Lower leg skin (tissue), 4 donors: Measurements from ENCODE around the gene ZNF335. TPM values are rescaled to one million over a fixed set of nuclear protein-coding genes. Genes with fewer than 3 reads are reported as not detected.

Source experiments
- DNase-seq, 2 donors: peaks; one replicate each; pipeline ENCODE4 v3.0.0-alpha.2; 2019; ENCODE audit warnings: low spot score in 2 of 2
- H3K4me3 ChIP-seq: fragments of 200-600 bp; sonication (generic); 2 replicates; pipeline ENCODE4 v1.5.1; 2017; ENCODE audit warnings: mild to moderate bottlenecking, low read depth; ENCODE audit not compliant: poor library complexity, severe bottlenecking
- POLR2A ChIP-seq, 2 donors: fragments of 450-650 bp; IDR thresholded peaks; one replicate each; pipeline ENCODE4 v1.6.1; 2016 to 2017; ENCODE audit warnings: antibody characterized with exemption in 2 of 2, mild to moderate bottlenecking in 1 of 2, moderate library complexity in 1 of 2
- WGBS, 2 donors: methylation state at CpG; one replicate each; pipeline ENCODE4 v1.1.5; 2018; 5-methylcytosine and 5-hydroxymethylcytosine counted together
- intact Hi-C: fragments of 100-400 bp; cut with DNase I; formaldehyde crosslinking; loops from one replicate; pipeline ENCODE4 v1.15.0; 2023; ENCODE audit warnings: low total_unique reads
- total RNA-seq, 4 donors: library from RNA; depleted of rRNA; stranded (reverse); fragments of >200 nt; gene quantifications; one replicate each; pipeline ENCODE4 v1.1.0, GENCODE V29; 2016
- TF ChIP-seq, protein P1 (sequence below), 3 donors: fragments of 450-650 bp; IDR thresholded peaks; one replicate each; pipeline ENCODE4 v1.5.1; 2016; ENCODE audit warnings: antibody characterized with exemption in 3 of 3, mild to moderate bottlenecking in 3 of 3, moderate library complexity in 2 of 3

The ZNF335 gene
- total RNA-seq, 4 donors from 2014 or later, result 21.6 to 38.6 (median 30.7) TPM

DNA sequence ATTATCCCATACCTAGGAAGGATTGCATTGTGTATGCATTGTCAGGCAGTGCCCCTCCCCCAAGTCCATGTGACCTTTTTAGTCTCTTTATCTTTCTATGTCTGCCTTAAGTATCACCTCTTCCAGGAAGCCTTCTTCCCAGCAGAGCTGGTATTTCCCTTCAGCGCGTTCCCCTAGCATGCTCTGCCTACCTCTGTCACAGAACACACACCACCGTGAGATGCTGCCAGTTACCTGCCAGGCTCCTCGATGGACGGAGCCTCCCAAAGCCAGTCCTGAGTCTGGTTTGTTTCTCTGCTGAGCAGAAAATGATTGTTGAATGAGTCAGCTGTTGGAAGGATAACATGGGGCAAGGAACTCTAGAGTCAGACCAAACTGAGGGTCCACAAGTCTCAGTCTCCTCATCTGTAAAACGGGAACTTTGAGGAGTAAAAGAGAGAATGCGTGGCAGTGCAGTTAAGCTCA lies 11.3 kb upstream of the ZNF335 start:
- 69 to 71% methylated on average over 7 of the region's 7 CpGs for WGBS, 2 donors
- intact Hi-C loops, result no loop called here
- no peak overlapping the region for H3K4me3 ChIP-seq
- TF ChIP-seq POLR2A (IDR thresholded peaks at IDR 0.05), result no peak
- TF ChIP-seq, protein P1, sequence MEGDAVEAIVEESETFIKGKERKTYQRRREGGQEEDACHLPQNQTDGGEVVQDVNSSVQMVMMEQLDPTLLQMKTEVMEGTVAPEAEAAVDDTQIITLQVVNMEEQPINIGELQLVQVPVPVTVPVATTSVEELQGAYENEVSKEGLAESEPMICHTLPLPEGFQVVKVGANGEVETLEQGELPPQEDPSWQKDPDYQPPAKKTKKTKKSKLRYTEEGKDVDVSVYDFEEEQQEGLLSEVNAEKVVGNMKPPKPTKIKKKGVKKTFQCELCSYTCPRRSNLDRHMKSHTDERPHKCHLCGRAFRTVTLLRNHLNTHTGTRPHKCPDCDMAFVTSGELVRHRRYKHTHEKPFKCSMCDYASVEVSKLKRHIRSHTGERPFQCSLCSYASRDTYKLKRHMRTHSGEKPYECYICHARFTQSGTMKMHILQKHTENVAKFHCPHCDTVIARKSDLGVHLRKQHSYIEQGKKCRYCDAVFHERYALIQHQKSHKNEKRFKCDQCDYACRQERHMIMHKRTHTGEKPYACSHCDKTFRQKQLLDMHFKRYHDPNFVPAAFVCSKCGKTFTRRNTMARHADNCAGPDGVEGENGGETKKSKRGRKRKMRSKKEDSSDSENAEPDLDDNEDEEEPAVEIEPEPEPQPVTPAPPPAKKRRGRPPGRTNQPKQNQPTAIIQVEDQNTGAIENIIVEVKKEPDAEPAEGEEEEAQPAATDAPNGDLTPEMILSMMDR (IDR thresholded peaks at IDR 0.05), result no peak
- DNase-seq, result no peak

DNA sequence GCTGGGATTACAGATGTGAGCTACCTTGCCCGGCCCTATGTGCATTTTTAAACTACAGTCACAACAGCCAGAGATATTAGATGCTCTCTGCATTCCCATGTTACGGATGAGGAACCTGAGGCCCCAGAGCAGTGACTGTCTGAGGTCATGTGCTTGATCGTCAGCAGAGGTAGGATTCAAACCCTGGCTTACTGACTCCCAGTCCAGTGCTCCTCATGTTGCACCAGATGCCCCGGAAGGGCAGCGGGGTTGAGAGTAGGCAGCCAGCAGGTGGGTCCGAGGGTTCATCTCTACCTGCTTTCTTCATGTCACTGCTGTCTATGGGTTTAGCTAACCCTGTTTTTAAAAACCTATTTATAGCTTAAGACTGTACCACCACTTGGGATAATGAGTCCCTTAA lies 9.3 kb upstream of the ZNF335 start:
- intact Hi-C loops, result no loop called here
- 92 to 94% methylated on average over 6 of the region's 6 CpGs for WGBS, 2 donors
- DNase-seq, result no peak
- H3K4me3 ChIP-seq, result no peak overlapping the region
- no peak for TF ChIP-seq POLR2A (IDR thresholded peaks at IDR 0.05)
- TF ChIP-seq, protein P1 (IDR thresholded peaks at IDR 0.05), result no peak

DNA sequence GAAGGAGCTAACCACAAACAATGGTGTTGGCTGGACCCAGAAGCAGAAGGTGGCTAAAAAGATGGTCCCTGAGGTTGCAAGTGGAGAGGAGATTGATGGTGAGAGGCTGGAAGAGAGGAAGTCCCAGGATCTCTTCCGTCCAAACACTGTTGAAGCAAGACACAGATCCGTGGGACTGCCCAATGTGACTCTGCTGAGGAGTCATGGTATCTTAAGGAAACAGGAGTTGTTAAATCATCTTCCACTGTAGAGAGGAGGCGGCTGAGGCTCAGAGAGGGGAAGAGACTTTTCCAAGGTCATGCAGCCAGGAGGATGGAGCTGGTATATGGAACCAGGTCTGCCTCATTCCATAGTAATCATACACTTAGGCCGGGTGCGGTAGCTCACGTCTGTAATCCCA lies 4.1 kb upstream of the ZNF335 start:
- H3K4me3 ChIP-seq, result no peak overlapping the region
- DNase-seq, result peak in 1 of 2 donors; percentile 42
- TF ChIP-seq, protein P1 (IDR thresholded peaks at IDR 0.05), result no peak
- TF ChIP-seq POLR2A (IDR thresholded peaks at IDR 0.05), result no peak
- WGBS, 2 donors, result 72 to 84% methylated on average over 6 of the region's 6 CpGs
- intact Hi-C loops, result no loop called here

DNA sequence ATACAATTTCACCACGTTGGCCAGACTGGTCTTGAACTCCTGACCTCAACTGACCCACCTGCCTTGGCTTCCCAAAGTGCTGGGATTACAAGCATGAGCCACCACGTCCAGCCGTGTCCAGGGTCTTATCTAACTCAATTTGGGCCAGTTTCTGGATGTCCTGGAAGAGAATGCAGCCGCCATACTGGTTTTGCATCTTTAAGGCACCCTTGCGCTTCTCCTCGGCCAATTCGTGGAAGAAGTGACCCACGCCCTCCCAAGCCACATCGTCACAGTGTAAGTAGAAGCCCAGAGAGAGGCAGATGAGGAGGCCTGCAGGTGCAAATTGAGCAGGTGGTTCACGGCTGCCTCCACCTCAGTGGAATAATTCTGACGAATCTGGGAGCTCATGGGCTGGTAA lies 3.7 kb upstream of the ZNF335 start:
- TF ChIP-seq, protein P1 (IDR thresholded peaks at IDR 0.05), result no peak
- no peak for TF ChIP-seq POLR2A (IDR thresholded peaks at IDR 0.05)
- intact Hi-C loops, result no loop called here
- DNase-seq, result peak in 1 of 2 donors; percentile 76
- no peak overlapping the region for H3K4me3 ChIP-seq
- 83 to 90% methylated on average over 11 of the region's 11 CpGs for WGBS, 2 donors

DNA sequence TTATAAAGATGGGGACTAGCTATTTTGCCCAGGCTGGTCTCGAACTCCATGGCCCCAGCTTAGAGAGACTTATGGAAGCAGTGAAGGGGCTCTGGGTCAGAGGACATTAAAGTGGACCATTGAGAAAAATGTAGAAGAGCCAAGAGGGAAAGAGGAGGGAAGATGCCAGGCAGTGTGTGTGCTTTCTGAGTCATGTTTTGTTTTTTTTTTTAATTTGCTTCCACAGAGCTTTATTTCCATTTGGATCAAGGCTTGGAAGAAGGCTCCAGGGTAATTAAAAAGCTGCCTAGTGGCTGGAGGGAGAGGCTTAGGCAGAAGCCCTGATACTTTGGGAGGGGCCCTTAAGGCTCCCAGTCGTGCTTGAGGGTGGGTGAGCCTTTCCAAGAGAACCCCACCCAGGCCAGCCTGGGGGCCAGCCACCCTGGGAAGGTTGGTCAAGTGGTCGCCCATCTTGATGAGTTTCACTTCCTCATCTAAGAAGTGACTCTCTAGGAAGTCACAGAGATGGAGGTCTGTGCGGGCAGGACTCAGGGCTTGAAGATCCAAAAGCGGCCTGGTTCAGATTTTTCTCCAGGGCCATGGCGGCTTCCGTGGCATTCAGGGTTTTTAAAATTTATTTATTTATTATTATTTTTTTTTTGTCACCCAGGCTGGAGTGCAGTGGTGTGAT lies 3.0 kb upstream of the ZNF335 start:
- TF ChIP-seq POLR2A (IDR thresholded peaks at IDR 0.05), result no peak
- TF ChIP-seq, protein P1 (IDR thresholded peaks at IDR 0.05), result no peak
- WGBS, 2 donors, result 72 to 75% methylated on average over 7 of the region's 7 CpGs
- intact Hi-C loops, result no loop called here
- no peak overlapping the region for H3K4me3 ChIP-seq
- DNase-seq, result peak in 1 of 2 donors; percentile 82
